IPS-NIHi11 (cell line): Measurements from ENCODE around the gene FOXN1.
A peak's percentile ranks its signal among the peaks of the same experiment; 100 is the strongest.

Experiments used
- DNase-seq: peaks from one replicate; pipeline ENCODE4 v3.0.0; 2012; ENCODE audit warnings: mixed read lengths, low spot score

The FOXN1 gene

DNA sequence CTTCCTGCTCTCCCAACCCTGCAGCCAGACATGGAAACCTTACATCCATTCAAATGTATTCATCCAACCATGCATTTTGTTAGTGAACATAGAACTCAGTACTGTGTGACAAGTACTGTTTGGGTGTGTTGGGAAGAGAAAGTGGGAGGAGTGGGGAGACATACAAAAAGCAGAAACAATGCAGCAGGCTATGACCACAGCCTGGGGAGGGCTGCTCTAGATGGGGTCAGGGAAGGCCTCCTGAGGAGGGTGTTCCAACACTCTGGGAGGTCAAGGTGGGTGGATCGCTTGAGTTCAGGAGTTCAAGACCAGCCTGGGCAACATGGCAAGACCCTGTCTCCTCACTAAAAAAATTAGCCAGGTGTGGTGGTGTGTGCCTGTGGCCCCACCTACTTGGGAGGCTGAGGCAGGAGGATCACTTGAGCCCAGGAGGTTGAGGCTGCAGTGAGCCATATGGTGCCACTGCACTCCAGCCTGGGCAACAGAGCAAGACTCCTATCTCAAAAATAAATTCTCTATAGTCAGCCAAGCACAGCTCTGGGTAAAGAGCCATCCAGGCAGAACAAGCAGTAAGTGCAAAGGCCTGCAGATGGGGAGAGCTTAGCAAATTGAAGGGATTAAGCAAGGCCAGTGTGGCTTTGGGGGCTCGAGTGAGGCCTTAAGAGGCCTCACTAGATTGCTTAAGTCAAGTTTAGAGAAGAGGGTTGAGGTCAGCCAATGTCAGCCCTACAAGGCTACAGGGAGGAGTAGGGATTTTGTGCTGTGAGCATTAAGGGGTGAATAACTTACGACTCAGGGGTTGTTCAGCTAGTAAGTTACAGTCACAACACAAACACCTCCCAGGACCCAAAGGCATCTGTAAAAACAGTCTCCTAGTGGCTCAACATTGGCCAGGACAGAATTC is 27.2 kb upstream of the FOXN1 start:
- no peak for DNase-seq

DNA sequence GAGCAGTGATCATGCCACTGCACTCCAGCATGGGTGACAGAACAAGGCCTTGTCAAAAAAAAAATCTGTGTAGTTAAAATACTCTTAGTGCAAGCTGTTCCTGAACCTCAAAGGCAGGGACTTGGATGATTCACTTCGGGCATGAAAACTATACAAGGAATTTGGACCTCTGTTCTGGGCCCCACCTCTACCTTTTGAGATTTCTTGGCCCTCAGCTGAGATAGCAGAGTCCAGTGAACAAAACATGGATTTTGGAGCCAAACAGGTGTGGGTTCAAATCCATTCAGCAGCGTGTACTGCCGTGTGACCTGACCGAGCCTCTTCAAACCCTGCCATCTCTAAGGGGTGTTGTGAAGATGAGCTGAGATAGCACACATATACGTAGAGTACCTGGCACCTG is 25.9 kb upstream of the FOXN1 start:
- no peak for DNase-seq

DNA sequence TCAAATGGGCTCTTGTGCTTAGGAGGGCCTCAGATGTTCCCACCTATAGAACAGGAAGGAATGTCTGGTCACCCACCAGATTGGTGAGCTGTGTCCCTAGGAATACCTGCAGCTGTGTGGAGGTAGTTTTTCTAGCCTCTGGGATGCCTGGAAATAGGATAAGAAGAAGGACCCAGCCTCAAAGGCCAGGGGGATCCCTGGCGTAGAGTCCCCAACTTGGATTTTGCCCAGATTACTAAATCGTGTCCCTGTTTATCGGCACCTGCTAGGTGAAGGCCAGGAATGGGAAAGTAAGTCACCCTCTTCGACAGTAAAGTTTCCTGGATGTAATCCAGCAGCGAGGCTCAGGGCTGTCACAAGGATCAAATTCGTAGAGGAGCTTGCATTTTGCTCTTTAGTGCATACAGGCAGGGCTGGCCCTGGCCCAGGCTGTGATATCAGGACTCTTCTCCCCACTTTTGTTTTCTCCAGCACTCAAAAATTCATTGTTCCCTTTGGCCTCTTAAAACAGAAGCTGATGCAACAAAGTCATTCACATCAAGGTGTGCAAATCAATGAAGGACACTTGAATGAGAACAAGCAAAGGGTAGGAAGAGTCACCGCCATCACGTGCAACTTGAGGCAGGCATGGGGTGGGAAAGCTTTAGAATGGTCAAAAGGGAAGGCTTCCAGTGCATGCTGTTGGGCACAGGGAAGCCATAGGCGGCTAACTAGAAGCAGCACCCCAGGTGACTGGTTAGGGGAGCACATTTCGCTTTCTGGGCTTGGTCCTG is 25.2 kb upstream of the FOXN1 start:
- DNase-seq: no peak

DNA sequence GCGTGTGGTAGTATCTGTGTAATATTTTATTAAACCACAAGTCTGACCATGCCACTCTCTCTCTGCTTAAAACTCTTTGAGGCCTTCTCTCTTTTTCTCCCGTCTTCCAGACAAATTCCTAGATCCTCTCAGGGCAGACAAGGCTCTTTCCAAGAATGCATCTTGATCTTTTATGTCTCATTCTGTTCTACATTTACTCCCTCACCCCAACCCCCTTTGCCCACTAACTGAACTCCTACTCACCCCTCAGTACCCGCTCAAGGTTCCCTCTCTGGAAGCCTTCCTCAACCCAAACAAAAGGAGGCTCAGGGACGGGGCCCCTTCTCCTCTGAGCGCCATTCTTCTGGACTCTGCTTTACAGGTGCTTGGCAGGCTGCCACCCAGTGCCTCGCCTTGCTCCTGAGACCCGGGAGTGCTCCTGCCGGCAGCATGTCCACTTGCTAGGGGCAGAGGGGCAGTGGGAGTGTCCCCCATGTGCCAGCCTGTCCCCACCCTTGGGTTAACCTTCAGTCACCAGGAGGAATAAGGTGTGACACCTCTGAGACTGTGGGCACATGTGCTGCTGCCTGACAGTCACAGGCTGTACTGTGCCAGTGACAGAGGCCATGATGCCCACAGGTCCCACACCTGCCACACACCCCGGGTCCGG is 23.5 kb upstream of the FOXN1 start:
- DNase-seq: no peak

DNA sequence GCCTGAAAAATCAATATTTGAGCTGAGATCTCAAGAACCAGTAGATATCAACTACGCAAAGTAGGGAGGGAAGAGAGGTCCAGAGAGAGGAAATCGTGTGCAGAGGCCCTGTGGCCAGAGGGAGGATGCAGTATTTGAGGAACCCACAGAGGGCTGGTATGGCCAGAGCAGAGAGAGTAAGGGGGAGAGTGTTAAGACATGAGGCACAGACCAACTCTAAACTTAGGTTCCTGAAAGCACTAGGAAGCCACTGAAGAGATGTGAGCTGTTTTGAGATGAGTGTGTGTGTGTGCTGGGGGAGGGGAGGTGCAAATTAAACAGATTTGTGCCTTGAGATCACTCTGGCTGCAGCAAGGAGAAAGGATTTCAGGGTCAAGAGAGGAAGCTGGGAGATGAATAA is 21.9 kb upstream of the FOXN1 start:
- DNase-seq: no peak

DNA sequence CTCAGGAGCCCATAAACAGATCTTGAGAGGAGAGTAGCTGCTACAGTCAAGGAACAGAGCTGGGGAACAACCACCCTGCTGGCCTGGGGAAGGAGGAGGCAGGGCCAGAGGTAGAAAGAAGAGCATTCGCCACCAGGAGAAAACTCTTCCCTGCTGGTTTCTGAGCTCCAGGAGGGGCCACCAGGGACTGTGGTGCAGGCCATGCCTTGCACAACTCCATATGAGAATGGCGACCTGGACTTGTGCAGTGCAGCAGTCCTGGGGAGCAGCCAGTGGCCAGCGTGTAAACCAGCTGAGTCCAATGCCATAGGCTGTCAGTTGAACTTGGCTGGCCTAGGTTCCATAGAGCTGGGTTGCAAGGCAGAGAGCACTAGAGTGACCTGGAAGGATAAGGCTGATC is 21.1 kb upstream of the FOXN1 start:
- DNase-seq: no peak

DNA sequence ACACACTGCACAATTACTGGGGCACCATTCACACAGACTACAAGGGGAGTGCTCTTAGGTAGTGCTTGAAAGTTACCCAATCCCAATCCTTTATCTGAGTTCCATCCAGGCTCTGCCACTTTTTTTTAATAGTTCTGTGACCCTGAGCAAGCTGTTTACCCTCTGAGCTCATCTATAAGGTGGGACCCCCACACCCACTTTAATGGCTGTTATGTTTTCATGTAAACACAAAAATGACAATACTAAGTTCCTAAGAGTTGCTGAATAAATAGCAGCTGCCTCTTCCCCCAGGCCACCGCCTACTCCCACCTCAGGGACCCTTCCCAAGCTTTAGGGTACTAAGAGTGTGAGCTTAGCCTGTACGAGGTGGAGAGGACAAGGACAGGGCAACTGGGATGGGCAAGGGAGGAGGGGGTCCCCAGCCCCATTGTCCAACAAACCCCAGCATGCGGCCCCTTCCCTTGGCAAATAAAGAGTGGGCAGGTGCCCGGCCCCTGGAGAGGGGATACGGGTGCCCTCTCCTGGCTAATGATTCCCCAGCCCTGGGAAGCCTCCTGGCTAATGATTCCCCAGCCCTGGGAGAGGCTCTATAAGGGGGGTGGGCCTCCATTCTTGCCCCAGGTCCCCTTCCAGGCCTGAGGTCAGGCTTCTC is 18.1 kb upstream of the FOXN1 start:
- no peak for DNase-seq

DNA sequence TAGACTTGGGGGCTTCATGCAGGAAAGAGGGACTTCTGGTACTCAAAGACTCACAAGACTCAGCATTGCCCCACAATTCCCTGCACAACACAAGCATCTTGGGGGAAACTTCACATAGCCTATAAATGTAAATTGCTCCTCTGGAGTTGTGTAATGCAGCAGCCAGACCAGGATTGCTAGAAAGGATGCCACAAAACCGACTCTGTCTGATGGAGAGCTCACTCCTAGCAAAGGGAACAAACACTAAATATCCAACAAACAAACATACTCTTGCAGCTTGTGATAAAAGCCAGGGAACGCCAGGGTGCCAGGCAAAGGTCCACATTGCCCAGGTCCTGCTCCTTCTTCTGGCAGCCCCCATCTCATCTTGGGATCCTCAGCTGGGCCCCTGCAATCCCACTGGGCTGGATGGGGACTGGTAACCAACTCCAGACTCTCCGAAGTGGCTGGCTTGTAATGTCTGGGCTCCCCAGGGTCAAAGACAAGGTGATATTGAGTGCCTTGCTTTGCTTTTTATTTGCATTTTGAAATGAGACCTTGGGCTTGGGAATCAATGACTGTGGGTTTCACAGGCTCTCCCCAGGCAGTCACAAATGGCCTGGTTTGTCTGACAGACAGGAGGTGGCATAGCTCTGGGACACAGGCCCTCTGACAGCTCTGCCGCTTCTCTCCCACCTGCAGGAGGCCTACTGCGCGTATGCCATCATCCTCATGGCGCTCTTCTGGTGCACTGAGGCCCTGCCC is 17.4 kb upstream of the FOXN1 start:
- no peak for DNase-seq

DNA sequence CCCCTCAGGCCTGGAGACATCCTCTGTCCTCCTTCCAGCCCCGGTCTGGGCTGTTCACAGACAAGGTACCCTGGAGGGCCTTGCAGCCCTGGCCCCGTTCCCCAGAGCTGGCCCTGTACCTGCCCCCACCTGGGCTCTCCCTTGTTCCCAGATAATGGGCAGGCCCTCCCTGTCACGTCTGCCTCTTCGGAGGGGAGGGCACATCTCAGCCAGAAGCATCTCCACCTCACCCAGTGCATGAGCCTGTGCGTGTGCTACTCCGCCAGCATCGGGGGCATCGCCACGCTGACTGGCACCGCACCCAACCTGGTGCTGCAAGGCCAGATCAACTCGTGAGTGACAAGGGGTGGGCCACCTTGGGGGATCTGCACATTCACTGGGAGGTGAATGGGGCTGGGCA is 14.9 kb upstream of the FOXN1 start:
- DNase-seq: no peak

DNA sequence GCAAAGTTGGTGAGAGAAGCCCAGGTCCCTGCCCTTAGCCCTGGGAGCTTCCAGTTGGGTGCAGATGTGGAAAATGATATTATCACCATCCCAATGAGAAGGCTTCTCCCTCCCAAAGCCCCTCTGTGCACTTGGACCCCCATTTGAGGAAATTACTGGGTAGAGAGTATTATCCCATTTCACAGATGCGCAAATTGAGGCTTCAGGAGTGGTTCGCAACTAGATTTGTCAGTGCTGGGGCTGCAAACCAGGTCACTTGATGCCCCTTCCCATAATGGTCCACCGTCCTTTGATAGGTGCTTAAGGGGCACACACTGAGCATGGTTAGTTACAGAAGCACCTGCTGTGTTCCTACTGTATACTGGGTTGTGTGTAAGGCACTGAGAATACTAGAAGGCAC is 14.3 kb upstream of the FOXN1 start:
- DNase-seq: no peak

DNA sequence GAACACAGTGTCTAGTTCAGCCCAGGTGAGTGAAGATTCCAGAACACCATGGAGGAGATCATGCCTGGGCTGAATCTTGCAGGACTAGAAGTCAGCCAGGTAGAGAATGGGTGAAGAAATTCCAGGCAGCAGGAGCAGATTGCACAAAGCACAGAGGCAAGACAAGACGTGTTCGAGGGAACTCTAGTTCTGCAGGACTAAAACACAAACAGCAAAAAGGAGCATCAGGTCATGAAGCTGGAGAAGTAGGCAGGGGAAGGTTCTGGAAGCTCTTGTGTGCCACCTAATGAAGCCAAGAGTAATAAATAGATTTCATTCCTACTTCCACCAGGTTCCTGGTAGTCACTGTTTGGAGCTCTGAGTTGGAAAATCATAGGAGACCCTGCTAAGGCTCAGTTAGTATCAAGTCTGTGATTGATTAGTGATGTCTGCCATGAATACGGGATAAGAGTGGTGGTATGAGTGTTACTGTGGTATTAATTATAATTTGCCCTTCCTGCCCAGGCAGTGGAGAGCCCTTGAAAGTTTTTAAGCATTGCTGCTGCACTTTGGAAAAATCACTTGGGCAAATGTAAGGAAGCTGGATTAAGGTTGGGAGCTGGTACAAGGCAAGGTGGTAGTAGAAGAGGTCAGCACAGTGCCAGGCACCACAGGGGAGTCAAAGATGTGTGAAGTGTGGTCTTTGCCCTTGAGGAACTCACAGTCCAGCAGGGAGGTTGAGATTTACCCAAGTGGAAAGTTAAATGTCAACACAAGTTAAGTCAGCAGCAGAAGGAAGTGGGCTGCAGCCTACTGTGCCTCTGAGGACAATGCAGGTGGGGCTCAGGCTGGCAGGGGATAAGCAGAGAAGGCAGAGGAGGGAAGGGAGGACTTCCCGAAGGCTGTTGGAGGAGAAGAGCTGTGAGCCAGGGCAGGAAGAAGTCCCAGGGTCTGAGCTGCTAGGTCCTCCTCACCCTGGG is 13.5 kb upstream of the FOXN1 start:
- DNase-seq: no peak

DNA sequence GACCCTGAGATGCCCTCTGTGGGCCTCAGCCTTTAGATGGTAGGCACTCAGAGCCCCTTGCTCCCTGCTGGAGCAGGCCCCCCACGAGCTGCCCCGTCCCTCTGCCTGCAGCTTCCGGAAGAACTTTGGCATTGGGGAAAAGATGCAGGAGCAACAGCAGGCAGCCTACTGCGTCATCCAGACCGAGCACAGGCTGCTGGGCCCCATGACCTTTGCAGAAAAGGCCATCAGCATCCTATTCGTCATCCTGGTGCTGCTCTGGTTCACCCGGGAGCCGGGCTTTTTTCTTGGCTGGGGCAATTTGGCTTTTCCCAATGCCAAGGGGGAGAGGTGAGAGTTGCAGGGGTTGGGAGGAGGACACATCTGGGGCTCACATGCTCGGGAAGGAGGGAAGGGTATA is 12.7 kb upstream of the FOXN1 start:
- no peak for DNase-seq

DNA sequence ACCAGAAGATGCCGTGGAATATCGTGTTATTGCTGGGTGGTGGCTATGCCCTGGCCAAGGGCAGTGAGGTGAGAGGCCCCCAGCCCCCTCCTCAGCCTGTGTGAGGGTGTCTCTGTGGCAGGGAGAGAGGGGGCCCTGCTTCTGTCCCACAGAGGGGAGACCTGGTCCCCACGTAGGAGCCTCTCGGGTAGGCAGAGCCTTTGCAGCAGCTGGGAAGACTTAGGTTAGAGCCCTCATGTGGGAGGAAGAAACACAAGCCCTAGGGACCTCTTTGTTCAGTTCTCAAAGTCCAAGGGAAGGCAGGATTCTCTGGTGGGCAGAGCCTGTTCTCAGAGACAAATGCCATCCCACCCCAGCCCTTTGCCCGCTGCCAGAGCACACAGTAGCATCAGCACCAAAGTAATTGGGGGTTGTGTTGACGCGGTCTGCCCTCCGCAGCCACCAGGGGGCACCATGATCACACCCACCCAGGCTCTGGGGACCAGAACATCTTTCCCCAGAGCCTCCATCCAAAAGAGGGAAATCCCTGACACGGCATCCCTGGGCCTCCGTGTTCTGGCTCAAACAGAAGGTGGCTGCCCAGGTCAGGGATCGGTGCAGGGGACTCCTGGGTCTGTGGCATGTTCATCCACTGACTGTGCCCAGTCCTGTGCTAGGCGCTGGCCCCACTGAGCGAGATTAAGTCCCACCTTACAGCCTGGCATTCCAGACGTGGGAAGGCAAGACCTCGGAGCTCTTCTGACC is 11.5 kb upstream of the FOXN1 start:
- DNase-seq: peak; percentile 96

DNA sequence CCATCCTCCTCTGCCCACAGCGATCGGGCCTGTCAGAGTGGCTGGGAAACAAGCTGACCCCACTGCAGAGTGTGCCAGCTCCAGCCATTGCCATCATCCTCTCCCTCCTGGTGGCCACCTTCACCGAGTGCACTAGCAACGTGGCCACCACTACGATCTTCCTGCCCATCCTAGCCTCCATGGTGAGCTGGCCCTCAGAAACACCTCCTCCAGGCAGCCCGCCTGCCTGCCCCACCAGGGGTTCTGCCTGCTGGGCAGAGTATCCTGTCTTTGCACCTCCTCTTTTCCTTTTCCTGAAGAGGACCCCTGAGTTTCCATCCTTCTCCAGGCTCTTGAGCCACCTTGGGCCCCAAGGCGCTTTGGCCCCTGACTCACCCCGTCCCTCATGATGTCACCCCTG is 10.5 kb upstream of the FOXN1 start:
- no peak for DNase-seq

DNA sequence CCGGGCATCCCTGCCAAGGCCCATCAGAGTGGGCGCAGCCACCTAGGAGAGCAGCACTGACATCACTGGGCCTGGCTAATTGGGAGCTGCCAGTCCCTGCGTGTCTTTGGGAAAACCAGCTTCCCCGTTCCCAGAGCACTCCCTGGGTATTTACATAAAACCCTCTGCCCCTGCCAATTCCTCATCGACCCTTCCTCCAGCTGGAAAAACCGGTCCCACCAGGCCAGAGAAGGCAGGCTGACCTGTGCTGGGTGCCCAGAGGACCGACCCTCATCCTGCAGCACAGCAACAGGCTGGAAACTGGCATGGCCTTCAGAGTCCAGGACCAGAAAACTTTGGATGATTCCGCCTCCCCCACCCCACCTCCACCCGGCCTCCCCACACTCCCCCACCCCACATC is 8.2 kb upstream of the FOXN1 start:
- peak; percentile 76 for DNase-seq

DNA sequence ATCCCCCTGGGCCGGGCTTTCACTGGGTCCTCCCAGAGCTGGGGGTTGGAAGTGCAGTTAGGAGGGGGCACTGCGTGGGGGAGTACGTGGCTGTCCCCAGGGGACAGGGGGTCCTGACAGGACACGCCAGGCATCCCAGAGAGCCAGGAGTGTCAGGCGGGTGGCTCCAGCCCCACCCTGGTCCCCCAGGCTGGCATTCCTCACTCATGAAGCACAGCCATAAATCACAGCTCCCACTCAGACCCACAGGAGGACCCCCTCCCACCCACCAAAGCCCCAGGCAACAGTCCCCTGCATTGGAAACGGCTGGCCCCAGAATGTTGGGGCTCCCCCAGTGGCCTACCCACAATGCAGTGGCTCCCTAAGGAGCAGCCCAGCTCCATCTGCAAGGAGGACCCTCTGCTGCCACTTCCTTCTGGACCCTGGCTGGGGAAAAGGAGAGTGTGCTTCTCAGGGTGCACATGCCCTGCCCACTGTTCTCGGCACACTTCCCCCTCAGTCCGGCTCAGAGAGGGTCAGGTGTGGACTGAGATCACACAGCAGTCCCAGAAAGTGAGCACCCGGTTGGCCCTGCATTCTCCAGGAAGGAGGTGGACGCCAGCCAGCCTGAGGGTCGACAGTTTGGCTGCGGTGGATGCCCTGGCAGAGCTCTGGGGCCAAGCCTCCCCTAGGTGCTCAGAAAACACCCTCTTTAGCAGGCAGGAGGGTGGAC is 7.3 kb upstream of the FOXN1 start:
- DNase-seq: no peak

DNA sequence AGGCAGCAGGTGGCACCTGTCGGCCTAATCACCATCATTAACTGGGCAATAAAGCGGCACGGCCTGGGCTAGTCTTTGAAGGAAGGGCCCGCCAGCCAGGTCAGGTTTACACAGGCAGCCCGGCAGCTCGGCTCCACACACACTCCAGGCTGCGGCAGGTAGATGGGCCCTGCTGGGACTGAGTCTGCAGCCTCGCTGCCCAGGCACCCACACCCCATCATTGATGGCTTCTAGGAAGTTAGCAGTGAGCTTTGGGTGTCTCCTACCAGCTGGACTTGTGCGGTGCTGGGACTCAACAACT is 6.8 kb upstream of the FOXN1 start:
- no peak for DNase-seq

DNA sequence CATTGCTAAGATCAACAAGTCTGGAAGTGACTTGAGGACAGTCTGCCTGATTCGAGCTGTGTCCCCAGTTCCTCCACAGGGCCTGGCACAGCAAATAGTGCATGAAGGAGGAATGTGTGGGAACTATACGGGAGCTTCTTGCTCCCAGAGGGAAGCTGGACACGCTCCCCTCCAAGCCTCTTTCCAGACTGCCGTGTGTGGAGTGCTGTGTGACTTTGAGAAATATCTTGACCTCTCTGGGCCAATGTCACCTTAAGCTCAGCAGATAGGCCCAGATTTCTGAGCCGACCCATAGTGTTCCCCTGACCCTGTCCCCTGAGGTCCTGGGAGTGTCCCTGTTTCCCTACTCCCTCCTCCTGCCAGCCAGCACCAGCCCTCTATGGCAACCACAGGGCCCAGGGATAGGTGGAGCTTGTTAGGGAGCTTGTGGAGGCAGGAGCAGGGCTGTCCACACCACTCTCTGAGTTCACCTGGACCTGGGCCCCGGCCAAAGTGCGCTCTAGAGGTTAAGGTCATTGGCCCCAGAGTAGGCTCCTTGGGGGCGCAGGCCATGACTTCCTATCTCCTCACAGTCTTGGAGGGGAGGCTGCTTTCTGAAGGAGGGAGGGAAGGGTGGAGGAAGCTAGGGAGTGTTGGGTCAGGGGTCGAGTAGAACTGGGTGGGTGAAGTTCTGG is 6.3 kb upstream of the FOXN1 start:
- no peak for DNase-seq
